Stimulated activated CD4-positive, alpha-beta T cell treated with anti-CD3 and anti-CD28 coated beads, Interleukin-2, amount 100 ng/mL, for 48 hours (primary cell): Measurements from ENCODE around the gene LAMC3.

Experiments used
- DNase-seq, 2 donors: peaks; one replicate each; pipeline ENCODE4 v3.0.0-alpha.2; 2020

LAMC3 gene

DNA sequence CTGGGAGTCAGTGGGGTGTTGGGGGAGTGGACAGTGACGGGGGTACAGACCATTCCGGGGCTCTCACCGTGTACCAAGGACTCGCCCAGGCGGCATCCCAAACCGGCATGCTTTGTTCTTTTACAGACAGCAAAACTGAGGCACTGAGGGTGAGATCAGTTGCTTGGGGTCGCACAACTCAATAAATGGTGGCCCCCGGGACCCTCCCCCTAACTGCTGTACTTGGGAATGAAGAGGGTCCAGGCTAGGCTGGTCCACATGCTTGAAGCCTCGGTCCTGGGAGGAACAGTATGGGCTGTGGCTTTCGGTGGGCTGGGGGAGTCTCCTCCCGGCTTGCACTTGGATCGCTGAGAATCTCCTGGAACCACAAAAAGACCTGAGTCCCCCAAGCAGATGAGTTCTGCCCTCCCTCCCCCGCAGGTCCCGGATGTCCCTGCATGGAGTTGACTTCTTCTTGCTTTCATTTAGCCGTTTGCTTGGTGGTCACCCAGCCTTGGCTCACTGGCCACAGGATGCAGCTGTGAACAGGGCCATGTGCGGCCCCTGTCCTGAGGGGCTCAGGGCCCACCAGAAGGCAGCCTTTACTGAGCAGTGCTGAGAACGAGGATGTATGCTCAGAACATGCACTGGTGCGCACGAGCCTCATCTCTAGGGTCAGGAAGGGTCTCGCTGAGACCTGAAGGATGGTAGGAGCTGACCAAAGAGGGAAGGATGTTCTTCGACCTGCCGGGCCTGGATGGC, 4.2 kb downstream of the LAMC3 start:
- no peak for DNase-seq

DNA sequence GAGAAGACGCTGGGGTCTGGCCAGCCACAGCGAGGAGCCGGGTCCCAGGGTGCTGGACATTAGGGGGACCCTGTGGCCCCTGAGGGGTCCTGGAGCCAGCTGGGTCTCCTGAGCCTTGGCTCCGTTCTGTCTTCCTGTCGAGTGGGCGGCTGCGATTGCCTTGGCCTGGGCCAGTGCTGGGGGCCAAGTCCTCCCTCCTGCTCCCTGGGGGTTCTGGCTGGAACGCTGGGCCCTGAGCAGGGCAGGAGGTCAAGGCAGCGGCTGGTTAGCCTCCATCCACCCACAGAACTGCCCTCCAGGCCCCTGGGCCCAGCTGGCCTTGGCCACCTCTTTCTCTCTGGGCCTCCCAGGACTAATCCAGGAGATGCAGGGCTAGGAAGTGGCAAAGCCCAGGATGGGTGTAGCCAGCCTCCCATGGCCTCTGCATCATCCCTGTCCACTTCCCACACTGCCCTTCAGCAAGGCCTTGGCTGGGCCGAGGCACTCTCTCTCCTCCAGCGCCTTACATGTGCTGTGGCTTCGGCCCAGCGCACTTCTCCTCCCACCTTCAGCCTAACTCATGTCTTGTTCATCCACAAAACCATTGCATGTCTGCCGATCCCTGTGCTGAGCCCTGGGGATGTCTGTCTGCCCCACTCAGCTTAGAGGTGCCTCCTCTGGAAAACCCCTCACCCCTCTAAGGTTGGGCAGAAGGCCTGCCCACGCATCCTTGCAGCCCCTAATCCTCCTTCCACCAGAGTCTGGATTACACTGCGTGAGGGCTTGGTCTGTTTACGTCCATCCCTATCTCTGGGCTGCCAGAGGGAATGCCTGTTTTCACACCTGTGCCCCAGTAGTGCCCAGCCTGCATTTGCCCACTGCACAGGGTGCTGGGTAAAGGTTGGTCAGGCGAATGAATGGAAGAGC, 5.0 kb downstream of the LAMC3 start:
- no peak for DNase-seq

DNA sequence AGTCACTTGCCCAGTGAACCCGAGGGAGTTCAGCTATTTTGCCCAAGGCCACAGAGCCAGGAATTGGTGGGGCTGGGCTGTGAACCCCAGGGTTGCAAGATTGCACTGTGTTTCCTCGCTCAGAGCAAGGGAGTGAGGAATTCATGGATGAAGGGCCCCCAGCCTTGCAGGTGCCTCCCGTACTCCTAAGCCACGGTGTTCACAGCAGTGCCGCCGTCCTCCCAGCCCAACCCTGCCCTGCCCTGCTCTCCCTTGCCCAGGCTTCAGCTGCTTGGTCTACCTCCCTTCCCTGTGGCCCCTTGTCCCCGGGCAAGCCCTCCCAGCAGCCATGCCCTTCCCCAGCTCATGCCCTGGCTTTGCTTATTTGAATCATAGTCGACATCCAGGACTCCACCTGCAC, 6.1 kb downstream of the LAMC3 start:
- DNase-seq, result no peak

DNA sequence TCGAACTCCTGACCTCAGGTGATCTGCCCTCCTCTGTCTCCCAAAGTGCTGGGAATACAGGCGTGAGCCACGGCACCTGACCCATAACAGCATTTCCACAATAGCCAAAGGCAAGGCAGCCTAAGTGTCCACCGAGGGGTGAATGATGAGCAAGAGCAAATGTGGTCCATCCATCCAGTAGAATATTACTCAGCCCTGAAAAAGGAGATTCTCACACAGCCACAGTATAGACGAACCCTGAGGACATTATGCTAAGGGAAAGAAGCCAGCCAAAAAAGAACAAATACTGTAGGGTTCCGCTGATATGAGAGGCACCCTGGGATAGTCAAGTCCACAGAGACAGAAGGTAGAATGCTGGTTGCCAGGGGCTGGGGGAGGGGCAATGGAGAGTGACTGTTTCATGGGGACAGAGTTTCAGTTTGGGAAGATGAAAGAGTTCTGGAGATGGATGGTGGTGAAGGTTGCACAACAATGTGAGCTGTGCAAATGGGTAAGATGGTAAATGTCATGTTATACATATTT, 7.0 kb downstream of the LAMC3 start:
- DNase-seq, result no peak

DNA sequence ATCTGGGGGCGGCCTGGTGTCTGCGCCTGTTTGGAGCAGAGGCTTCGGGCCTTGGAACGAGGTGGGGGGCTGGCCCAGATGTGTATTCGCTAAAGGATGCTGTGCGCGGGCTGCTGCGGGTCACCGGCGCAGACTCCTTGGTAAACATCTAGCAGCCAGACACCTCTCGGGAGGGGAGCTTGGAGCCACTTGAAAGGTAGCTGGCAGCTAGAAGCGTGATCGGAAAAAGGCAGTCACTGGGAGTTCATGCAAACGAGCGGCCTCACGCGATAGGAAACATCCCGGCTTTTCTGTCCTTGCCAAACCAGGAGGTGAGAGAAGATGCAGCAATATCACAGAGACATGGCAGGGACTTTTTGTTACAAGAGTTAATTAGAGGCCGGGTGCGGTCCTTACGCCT, 8.1 kb downstream of the LAMC3 start:
- no peak for DNase-seq

DNA sequence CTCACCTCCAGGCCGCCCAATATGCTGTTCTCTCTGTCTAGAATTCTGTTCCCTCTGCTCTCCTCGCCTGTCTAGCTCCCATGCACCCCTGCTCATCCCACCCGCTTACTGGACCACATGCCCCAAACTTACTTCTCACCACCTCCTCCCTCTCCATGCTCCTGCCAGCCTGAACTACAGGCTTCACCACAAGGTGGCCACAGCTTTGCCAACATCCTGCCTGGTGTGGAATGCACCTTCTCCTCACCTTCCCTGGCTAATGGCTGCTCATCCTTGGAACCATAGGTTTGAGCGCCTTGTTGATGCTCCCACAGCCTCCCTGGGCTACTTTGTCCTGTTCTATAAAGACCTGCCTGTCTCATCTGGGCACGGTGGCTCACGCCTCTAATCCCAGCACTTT, 9.6 kb downstream of the LAMC3 start:
- DNase-seq, result no peak

DNA sequence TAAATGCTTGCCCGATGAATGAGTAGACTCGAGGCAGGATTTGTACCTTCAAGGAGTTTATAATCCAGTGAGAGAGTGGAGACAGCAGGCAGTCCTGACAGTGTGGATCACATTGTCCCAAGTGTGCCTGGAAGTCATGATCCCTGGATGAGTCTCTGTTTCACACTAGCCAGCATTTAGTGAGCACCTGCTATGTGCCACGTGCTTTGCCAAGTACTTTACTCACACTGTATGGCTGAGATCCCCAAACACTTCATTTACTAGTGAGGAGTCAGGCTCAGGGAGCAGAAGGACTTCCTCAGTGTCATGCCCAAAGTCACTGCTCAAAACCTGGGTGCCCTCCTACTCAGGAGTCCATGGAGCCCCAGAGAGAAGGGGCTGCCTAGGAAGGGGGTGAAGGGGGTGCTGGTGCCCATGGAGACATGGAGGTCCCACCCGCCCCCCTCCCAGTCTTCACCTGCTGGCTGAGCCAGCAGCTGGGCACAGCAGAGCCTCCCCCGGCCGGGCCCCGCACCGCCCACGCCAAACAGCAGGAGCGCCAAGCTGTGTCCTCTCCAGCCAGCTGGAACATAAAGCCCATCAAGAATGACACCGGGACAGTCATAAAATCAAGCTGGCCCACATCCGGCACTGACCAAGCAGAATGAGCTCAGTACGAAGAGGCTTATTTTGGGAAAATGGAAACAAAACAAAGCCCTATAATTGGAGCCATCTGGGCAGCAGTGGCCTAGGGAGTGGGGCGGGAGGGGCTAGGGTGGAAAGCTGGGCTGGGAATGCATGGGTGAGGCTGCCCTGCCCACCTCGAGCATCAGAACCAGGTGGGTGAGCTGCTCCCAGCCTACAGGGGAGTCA, 10.6 kb downstream of the LAMC3 start:
- DNase-seq, result no peak

DNA sequence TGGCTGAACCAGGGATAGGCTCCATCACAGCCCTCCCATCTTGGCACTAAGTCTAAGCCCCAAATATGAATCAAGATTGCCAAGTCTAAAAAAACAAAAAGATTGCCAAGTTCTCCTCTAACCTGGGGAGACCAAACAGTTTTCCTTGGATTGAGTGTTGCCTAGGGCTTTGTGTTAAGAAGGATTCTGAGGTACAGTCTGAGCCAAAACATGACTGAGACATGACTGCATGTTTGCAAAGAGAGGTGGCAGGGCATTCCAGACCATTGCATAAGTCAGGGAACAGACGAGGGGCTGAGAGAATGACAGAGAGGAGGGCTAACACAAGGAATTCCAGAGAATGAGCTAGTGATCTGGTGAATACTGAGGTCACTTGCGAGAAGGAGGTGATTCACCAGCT, 11.4 kb downstream of the LAMC3 start:
- no peak for DNase-seq

DNA sequence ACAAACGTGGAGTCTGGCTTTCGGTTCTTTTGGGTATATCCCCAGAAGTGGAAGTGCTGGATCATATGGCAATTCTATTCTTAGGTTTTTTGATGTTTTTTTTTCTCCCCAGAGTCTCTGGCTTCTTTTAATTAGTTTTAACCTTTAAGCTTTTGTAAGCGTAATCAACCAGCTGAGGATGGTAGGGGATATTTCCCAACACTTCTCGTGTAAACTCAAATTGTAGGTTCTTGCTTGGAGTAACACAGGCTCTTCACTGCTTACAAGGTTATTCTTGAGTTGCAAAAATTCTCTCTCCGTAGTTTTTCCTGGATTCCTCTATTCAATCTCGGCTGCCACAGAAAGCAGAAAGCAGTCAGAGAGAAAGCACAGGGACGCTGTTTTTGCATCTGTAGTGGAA, 11.9 kb downstream of the LAMC3 start:
- no peak for DNase-seq

DNA sequence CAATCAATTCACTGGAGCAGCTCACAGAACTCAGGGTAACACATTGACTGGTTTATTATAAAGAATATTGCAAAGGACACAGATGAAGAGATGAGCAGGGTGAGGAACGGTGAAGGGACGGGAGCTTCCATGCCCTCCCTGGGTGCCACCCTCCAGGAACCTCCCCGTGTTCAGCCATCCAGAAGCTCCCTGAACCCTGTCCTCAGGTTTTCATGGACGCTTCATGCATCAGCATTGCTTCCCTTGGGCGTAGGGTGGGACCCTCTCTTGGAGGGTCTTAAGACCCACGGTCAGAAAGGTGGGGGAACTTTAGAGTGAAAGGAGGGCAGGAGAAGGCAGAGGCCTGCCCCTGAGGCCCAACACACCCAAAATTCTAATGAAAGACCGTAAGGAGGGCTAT, 12.8 kb downstream of the LAMC3 start:
- DNase-seq, result no peak

DNA sequence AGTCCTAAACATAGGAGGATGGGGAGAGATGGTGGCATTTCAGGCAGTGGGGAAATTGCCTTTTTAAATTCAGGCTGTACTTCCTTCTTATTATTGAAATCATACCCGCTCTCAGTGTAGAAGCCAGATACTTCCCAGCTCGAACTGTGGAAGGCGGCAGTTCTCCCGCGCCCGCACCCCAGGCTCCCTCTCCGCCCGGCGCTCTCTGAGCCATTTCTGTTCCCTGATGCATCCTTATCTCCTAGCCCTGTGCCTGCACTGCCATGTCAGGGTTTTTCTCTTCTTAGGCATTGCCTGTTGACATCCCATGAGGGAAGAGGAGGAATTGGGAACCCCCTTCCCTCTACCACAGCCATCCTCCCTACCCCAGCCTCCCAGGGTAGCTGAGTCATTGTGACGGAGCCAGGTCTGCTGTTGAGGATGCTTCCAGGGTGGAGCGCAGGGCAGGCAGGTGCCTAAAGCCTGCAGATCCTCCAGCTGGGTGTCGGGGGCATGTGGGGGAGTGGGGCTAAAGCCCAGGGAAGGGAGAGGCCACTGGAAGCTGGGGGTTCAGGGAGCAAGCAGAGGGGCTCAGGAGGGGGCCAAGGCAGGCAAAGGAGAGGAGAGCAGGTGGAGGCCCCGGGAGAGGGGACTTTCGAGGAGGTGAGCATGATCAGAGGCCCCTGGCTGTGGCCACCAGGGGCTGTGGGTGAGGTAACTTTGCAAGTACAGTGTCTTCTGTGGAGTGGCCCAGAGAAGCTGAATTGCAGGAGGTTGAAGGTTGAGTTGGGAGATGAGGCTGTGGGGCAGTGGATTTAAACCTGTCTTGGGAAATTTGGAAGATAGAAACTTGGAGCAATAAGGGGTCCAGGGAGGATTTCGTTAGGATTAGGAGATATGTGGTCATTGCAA, 16.2 kb downstream of the LAMC3 start:
- no peak for DNase-seq

DNA sequence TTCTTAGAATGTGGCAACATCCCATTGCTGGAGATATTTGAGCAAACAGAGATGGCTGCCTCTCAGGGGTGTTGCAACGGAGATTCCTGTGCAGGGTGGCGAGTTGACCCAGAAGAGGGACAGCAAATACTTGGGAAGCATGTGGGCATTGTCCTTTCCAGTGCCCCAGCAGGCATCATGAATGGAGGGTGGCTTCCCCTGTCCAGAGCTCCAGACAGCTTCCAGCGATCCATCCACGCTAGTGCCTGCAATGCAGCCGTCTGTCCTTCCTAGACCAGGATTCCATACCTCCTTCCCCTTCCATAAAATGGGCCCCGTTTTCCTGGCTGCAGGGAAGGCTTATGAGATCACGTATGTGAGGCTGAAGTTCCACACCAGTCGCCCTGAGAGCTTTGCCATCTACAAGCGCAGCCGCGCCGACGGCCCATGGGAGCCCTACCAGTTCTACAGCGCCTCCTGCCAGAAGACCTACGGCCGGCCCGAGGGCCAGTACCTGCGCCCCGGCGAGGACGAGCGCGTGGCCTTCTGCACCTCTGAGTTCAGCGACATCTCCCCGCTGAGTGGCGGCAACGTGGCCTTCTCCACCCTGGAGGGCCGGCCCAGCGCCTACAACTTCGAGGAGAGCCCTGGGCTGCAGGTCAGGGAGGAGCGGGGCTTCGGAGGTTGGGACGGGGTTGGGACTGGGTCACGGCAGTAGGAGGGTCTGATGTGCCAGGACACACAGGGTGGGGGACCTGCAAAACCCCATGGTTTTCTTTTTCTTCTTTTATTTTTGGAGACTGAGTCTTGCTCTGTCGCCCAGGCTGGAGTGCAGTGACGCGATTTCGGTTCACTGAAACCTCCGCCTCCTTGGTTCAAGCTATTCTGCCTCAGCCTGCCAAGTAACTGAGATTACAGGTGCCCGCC, 17.2 kb downstream of the LAMC3 start:
- no peak for DNase-seq

DNA sequence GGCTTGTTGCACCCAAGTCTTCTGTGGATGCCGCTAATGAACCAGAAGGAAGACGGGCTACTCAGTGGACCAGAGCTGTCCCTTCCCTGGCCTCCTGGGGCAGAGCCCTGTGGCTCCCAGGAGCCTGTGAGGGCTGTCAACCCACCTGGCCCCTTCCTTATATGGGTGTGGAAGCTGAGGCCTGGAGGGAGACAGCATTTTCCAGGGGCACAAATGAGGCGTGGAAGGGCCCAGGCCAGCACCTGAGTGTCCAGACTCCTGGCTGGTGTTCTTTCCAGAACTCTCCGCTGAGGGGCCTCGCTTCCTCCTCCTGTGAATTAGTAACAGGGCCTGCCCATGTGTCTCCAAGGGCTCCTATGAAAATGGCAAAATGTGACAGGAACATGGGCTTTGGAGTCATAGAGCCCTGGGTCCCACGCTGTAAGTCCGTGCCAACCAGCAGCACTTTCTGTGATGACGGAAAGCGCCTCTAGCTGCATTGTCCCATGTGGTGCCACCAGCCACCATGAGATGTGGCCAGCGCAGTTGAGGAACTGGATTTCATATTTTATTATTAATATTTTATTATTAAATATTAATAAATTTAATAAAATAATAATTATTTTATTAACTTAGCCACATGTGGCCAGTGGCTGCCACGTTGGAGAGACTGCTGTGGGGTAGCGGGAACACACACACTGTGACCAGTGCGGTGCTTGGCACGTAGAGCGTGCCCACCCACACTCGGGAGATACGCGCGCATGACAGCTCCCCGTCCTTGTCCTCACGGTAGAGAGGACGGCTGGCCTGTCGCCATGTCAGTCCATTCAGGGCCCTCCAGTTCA, 18.3 kb downstream of the LAMC3 start:
- DNase-seq, result no peak

DNA sequence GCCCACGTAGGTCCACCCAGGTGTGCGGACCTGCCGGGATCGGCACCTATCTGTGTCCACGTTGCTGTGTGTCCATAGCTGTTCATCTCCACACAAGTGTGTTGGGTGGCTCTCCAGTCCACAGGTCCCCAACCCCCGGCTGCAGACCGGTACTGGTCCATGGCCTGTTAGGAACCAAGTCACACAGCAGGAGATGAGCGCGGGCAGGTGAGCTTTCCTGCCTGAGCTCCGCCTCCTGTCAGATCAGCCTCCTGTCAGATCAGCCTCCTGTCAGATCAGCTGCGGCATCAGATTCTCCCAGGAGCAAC, 18.9 kb downstream of the LAMC3 start:
- DNase-seq, result no peak

DNA sequence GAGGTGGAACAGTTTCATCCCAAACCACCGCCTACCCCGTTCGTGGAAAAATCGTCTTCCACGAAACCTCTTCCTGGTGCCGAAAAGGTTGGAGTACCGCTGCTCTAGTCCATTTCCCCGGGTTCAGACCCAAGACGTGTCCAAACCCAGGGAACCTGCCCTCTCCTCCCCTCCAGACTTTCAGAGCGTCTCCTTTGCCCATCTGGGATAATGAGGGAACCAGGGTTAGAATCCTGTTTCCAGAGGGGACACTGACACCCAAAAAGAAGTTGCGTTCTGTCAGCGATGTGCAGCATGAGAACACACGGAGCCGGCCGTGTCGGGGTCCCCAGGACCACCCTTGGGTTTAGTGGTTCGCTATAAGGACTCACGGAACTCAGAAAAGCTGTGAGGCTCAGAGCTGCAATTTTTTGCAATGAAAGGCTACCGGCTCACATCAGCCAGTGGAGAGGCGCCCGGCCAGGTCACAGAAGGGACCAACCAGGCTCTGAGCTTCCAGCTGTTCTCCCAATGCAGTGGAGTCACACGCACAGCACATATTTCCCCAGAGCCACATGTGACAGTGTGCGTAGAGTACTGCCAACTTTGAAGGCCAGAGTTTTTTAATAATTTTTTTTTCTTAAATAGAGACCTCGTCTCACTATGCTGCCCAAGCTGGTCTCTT, 19.4 kb downstream of the LAMC3 start:
- DNase-seq, result no peak

DNA sequence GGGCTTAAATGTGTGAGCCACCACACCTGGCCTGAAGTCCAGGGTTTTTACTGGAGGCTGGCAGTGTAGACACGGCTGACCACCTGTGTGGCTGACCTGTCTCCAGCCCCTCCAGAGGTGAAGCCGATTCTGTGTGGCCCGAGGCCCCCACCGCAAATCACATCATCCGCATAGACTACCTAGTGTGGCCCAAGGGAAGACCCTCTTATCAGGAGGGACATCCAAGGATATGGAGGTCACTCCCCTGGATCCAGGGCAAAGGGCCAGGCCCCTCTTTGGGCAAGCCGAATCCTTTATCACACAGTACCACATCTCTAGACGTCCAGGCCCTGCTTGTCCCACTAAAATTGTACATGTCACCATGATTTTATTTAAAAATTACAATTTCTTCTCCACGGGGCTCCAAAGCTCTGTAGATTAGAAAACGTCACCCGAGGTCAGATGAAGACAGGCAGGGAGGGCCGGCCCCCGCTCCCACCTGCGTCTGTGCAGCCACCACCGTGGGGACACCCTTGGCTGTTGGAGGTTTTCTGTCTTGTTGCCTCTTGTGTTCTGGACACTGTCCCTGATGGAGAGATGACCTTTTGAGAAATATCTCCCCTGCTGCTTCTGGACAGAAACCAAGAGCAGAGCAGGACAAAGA, 20.1 kb downstream of the LAMC3 start:
- no peak for DNase-seq

DNA sequence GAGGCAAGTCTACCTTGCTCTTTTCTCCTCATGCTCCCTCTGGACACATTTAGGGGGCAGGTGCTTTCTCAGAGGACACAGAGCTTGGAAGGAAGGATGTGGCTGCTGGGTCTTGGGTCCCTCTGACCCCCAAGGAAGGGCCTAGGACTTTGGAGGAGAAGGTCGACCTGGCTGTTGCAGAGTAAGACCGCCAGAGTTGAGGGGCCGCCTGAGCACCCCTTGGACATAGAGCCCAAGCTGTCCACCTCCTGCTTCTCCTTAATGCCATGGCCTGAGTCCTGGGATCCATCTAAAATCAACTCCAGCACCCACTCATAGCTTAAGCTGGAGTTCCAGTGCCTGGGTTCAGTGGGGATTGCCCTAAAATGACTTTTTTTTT, 20.6 kb downstream of the LAMC3 start:
- DNase-seq, result no peak

DNA sequence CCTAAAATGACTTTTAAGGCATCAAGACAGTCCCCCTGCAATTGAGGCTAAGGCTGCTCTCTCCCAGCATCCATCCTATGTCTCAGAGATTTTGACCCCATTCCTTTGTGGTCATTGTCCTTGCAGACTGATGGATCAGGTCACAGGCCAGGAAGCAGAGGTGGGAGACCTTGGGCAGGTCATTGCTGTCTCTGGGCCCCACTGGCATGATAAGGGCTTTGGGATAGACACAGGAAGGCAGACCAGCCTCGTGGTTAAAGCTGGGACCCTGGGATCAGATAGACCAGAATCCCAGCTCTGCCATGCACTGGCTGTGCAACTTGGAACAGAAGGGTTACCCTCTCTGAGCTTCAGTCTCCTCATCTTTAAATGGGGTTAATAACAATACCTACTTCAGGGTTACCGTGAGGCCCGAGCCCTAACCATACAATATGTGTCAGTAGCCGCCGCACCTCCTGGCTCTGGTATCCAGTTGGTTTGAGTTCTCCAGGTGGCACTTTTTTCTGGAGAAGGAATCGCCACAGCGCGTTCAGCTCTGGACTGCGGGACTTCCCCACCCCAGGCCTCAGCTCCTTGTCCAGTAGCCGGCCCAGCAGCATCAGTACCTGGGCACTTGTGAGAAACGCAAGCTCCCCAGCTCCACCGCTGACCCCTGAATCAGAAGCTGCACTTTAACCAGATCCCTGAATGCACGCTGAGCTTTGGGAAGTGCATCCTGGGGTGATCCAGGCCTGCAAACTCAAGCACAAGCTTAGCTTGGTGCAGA, 21.4 kb downstream of the LAMC3 start:
- no peak for DNase-seq
